Stomach (tissue), 9 donors: ENCODE results near the gene TMEM151B. TPM values are rescaled to one million over a fixed set of nuclear protein-coding genes. Genes with fewer than 3 reads are reported as not detected.

ENCODE experiments used
- DNase-seq, 2 donors: peaks; one replicate each; pipeline versions ENCODE4 v3.0.0 to v3.0.0-alpha.2; 2013 to 2019
- H3K27ac ChIP-seq, 5 donors: fragments of 200-600 bp in 4 of 5; sonication (generic) in 4 of 5; one replicate each; pipeline ENCODE4 v1.5.1; 2013 to 2019; ENCODE audit warnings: mild to moderate bottlenecking in 1 of 5, moderate library complexity in 1 of 5
- H3K27me3 ChIP-seq, 3 donors: fragments of 200-600 bp; sonication (generic); one replicate each; pipeline ENCODE4 v1.5.1; 2017 to 2019; ENCODE audit warnings: mixed run types in 1 of 3
- H3K36me3 ChIP-seq, 4 donors: fragments of 200-600 bp; sonication (generic); 1 replicate in 3 of 4; 2 replicates in 1 of 4; pipeline ENCODE4 v1.5.1; 2016 to 2019
- H3K4me1 ChIP-seq, 4 donors: fragments of 200-600 bp; sonication (generic); one replicate each; pipeline ENCODE4 v1.5.1; 2016 to 2019
- H3K4me3 ChIP-seq, 4 donors: fragments of 200-600 bp; sonication (generic) in 3 of 4; one replicate each; pipeline ENCODE4 v1.5.1; 2016 to 2019; ENCODE audit warnings: mild to moderate bottlenecking in 1 of 4
- H3K9me3 ChIP-seq, 4 donors: fragments of 200-600 bp; sonication (generic); one replicate each; pipeline ENCODE4 v1.5.1; 2016 to 2019
- EP300 ChIP-seq: sonication (generic); formaldehyde crosslinking; IDR thresholded peaks from one replicate; pipeline ENCODE4 v1.6.1; 2017; ENCODE audit warnings: antibody characterized with exemption
- POLR2A ChIP-seq, 4 donors: fragments of 450-650 bp; IDR thresholded peaks; one replicate each; pipeline ENCODE4 v1.6.1; 2016; ENCODE audit warnings: antibody characterized with exemption in 4 of 4, control low read depth in 2 of 4, mild to moderate bottlenecking in 1 of 4, moderate library complexity in 1 of 4
- POLR2AphosphoS5 ChIP-seq, 3 donors: sonication (generic); formaldehyde crosslinking; IDR thresholded peaks; one replicate each; pipeline ENCODE4 v1.6.1; 2016; ENCODE audit warnings: antibody characterized with exemption in 3 of 3
- WGBS, 5 donors: extraction: QIAGEN DNeasy Blood & Tissue Kit in 3 of 5; methylation state at CpG; one replicate each; pipeline versions ENCODE4 v1.1.5 to v1.1.7; 2013 to 2018; 5-methylcytosine and 5-hydroxymethylcytosine counted together
- intact Hi-C: fragments of 100-400 bp; cut with DNase I; formaldehyde crosslinking; loops from one replicate; pipeline ENCODE4 v1.15.1; 2023; ENCODE audit warnings: low total_unique reads
- polyA plus RNA-seq, 3 donors: library from polyadenylated mRNA; stranded (reverse); fragments of 200-250 nt; gene quantifications; one replicate each; pipeline ENCODE4 v1.2.3, GENCODE V29; 2013
- total RNA-seq, 5 donors: library from RNA; depleted of rRNA; stranded (reverse); fragments of >200 nt; gene quantifications; one replicate each; pipeline versions ENCODE4 v1.1.0 to v1.2.3, GENCODE V29; 2014 to 2016
- TF ChIP-seq, protein P1 (sequence below), 7 experiments: fragments of 450-650 bp in 4 of 7; fragments of 200-600 bp in 3 of 7; sonication (generic) in 3 of 7; IDR thresholded peaks; one replicate each; pipeline ENCODE4 v1.5.1; 2016 to 2019; ENCODE audit warnings: antibody characterized with exemption in 7 of 7, control low read depth in 2 of 7, mild to moderate bottlenecking in 1 of 7
- donor health status: healthy with polysubstance abuse.
- donor health status: Bipolar disorder and iron deficiency.
- donor health status: healthy.

Gene TMEM151B
- total and polyA plus RNA-seq, 8 donors, result 0.12 to 0.29 (median 0.23) TPM; not detected in 4

DNA sequence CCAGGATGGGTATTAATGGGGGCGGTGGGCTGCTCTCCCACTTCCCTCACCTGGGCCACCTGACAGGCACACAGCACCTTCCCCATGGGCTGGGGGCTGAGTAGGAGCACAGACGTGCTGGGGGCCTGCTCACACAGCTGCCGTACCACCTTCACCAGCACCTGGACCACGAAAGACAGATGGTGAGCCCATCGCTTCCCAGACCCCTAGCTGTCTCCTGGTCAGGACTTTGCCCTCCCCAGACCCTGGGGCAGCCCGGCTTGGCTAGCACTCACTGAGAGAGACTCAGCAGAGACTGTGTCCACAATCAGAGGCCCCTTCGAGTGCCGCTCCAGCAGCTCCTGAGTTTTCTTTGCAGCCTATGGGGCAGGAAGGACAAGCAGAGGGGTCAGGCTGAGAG lies 30.9 kb downstream of the TMEM151B start:
- Histone ChIP-seq H3K27ac (no peak overlapping the region), H3K27me3 (peaks cover 0 to 26% (median 21%) of the 10 kb centered on the region in 3 donors), H3K36me3 (peaks cover 52 to 66% (median 62%) of the 10 kb centered on the region in 4 donors), H3K4me3 (no peak overlapping the region), H3K4me1 (peaks cover 14 to 18% (median 17%) of the 10 kb centered on the region in 4 donors), H3K9me3 (no peaks in the 10 kb centered on the region)
- intact Hi-C loops, result no loop called here
- TF ChIP-seq, protein P1, sequence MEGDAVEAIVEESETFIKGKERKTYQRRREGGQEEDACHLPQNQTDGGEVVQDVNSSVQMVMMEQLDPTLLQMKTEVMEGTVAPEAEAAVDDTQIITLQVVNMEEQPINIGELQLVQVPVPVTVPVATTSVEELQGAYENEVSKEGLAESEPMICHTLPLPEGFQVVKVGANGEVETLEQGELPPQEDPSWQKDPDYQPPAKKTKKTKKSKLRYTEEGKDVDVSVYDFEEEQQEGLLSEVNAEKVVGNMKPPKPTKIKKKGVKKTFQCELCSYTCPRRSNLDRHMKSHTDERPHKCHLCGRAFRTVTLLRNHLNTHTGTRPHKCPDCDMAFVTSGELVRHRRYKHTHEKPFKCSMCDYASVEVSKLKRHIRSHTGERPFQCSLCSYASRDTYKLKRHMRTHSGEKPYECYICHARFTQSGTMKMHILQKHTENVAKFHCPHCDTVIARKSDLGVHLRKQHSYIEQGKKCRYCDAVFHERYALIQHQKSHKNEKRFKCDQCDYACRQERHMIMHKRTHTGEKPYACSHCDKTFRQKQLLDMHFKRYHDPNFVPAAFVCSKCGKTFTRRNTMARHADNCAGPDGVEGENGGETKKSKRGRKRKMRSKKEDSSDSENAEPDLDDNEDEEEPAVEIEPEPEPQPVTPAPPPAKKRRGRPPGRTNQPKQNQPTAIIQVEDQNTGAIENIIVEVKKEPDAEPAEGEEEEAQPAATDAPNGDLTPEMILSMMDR (IDR thresholded peaks at IDR 0.05), result no peak
- TF ChIP-seq EP300 (no peak), POLR2A (IDR thresholded peaks at IDR 0.05) (no peak), POLR2AphosphoS5 (IDR thresholded peaks at IDR 0.05) (no peak)
- WGBS, 5 donors, result 89 to 94% (median 90%) methylated on average over 4 to 8 of the region's 8 CpGs
- DNase-seq, result no peak

GRCh38 chr6:44301782-44302564 lies 31.7 kb downstream of the TMEM151B start:
- Histone ChIP-seq H3K4me1 (peaks cover 12 to 16% (median 15%) of the 10 kb centered on the region in 4 donors), H3K4me3 (no peak overlapping the region), H3K36me3 (peaks cover 57 to 74% (median 71%) of the 10 kb centered on the region in 4 donors), H3K9me3 (no peaks in the 10 kb centered on the region), H3K27me3 (peaks cover 0 to 17% (median 12%) of the 10 kb centered on the region in 3 donors), H3K27ac (no peak overlapping the region)
- TF ChIP-seq, protein P1 (IDR thresholded peaks at IDR 0.05), result no peak
- TF ChIP-seq POLR2A (IDR thresholded peaks at IDR 0.05) (no peak), EP300 (no peak), POLR2AphosphoS5 (IDR thresholded peaks at IDR 0.05) (no peak)
- intact Hi-C loops, result no loop called here
- WGBS, 5 donors, result 92 to 95% (median 93%) methylated on average over 11 to 14 of the region's 14 CpGs
- no peak for DNase-seq

GRCh38 chr6:44302856-44303255 lies 32.6 kb downstream of the TMEM151B start:
- TF ChIP-seq POLR2AphosphoS5 (IDR thresholded peaks at IDR 0.05) (no peak), POLR2A (IDR thresholded peaks at IDR 0.05) (no peak)
- no peak overlapping the region for H3K4me3 ChIP-seq
- H3K4me1 ChIP-seq, result peaks cover 3 to 7% (median 6%) of the 10 kb centered on the region in 4 donors
- H3K9me3 ChIP-seq, result no peaks in the 10 kb centered on the region
- H3K27ac ChIP-seq, result no peak overlapping the region
- peaks cover 0 to 9% (median 3%) of the 10 kb centered on the region in 3 donors for H3K27me3 ChIP-seq
- intact Hi-C loops, result no loop called here
- H3K36me3 ChIP-seq, result peaks cover 64 to 83% (median 79%) of the 10 kb centered on the region in 4 donors
- no peak for DNase-seq
- 88 to 96% (median 94%) methylated on average over 10 to 12 of the region's 12 CpGs for WGBS, 5 donors

- Histone ChIP-seq H3K36me3 (peaks cover 67 to 93% (median 89%) of the 10 kb centered on the region in 4 donors), H3K27ac (no peak overlapping the region), H3K9me3 (no peaks in the 10 kb centered on the region), H3K27me3 (no peaks in the 10 kb centered on the region), H3K4me3 (no peak overlapping the region), H3K4me1 (no peaks in the 10 kb centered on the region)
- no peak for DNase-seq
- intact Hi-C loops, result no loop called here
- TF ChIP-seq POLR2AphosphoS5 (IDR thresholded peaks at IDR 0.05) (no peak), EP300 (no peak), POLR2A (IDR thresholded peaks at IDR 0.05) (no peak)
- TF ChIP-seq, protein P1 (IDR thresholded peaks at IDR 0.05), result no peak
- 96 to 100% (median 99%) methylated on average over 4 to 6 of the region's 6 CpGs for WGBS, 5 donors
Observed at GRCh38 chr6:44303842-44304241, 33.6 kb downstream of the TMEM151B start.
